ENCODE results near the gene RANBP10. TPM values are rescaled to one million over a fixed set of nuclear protein-coding genes. Genes with fewer than 3 reads are reported as not detected.

RANBP10 gene
- total and polyA plus RNA-seq, 2 of the 13 experiments (the other 11 are each of a cell fraction or from before 2014, with no cell fraction given), result 9.2 to 22.7 TPM

GRCh38 chr16:67719048-67719777 is 87.1 kb downstream of the RANBP10 start, which contains the start of gene GFOD2 (continued):
- TF ChIP-seq TAF15 (IDR thresholded peaks at IDR 0.05; ENCODE audit: low read depth, low read length, poor library complexity, severe bottlenecking) (no peak), ZNF792 (CRISPR knock-in tag; IDR thresholded peaks at IDR 0.05) (peak; percentile 10; the same call in 1 of the 2 replicates), ATF3 (CRISPR knock-in tag; IDR thresholded peaks at IDR 0.05) (0 out of 2 replicates have a peak, but pooled peaks have one; percentile 6), ZNF547 (CRISPR knock-in tag; IDR thresholded peaks at IDR 0.05) (peak; percentile 48; the same call in 1 of the 2 replicates), ZBTB26 (CRISPR knock-in tag; IDR thresholded peaks at IDR 0.05; ENCODE audit: borderline replicate concordance) (no peak; the same call in none of the 2 replicates), ZNF766 (CRISPR knock-in tag; IDR thresholded peaks at IDR 0.05; ENCODE audit: borderline replicate concordance) (no peak; the same call in 1 of the 2 replicates), MEIS2 (CRISPR knock-in tag; IDR thresholded peaks at IDR 0.05) (peak; percentile 64), TCF12 (IDR thresholded peaks at IDR 0.05) (no peak), TCF12 (CRISPR knock-in tag; IDR thresholded peaks at IDR 0.05) (peak; percentile 83; the same call in 1 of the 2 replicates), ZFP90 (CRISPR knock-in tag; IDR thresholded peaks at IDR 0.05; ENCODE audit: borderline replicate concordance) (peak; percentile 85; the same call in 1 of the 2 replicates), ZNF337 (CRISPR knock-in tag; IDR thresholded peaks at IDR 0.05; ENCODE audit: borderline replicate concordance, low read depth) (no peak), SIX1 (CRISPR knock-in tag; IDR thresholded peaks at IDR 0.05; ENCODE audit: borderline replicate concordance) (no peak), ZNF549 (CRISPR knock-in tag; IDR thresholded peaks at IDR 0.05) (no peak), SUZ12 (IDR thresholded peaks at IDR 0.05; ENCODE audit: low read depth, low read length) (no peak), ZMAT3 (CRISPR knock-in tag; conservative IDR thresholded peaks at IDR 0.05) (peak; percentile 73; the same call in 1 of the 2 replicates), E2F5 (CRISPR knock-in tag; conservative IDR thresholded peaks at IDR 0.05) (peak; percentile 9; the same call in 1 of the 2 replicates), KLF13 (CRISPR knock-in tag; IDR thresholded peaks at IDR 0.05) (peak; percentile 94), RFX5 (IDR thresholded peaks at IDR 0.05; ENCODE audit: low read depth, low read length) (no peak)
- TF ChIP-seq, protein P1, sequence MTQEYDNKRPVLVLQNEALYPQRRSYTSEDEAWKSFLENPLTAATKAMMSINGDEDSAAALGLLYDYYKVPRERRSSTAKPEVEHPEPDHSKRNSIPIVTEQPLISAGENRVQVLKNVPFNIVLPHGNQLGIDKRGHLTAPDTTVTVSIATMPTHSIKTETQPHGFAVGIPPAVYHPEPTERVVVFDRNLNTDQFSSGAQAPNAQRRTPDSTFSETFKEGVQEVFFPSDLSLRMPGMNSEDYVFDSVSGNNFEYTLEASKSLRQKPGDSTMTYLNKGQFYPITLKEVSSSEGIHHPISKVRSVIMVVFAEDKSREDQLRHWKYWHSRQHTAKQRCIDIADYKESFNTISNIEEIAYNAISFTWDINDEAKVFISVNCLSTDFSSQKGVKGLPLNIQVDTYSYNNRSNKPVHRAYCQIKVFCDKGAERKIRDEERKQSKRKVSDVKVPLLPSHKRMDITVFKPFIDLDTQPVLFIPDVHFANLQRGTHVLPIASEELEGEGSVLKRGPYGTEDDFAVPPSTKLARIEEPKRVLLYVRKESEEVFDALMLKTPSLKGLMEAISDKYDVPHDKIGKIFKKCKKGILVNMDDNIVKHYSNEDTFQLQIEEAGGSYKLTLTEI (CRISPR knock-in tag; conservative IDR thresholded peaks at IDR 0.05), result no peak
- TF ChIP-seq, protein P2, sequence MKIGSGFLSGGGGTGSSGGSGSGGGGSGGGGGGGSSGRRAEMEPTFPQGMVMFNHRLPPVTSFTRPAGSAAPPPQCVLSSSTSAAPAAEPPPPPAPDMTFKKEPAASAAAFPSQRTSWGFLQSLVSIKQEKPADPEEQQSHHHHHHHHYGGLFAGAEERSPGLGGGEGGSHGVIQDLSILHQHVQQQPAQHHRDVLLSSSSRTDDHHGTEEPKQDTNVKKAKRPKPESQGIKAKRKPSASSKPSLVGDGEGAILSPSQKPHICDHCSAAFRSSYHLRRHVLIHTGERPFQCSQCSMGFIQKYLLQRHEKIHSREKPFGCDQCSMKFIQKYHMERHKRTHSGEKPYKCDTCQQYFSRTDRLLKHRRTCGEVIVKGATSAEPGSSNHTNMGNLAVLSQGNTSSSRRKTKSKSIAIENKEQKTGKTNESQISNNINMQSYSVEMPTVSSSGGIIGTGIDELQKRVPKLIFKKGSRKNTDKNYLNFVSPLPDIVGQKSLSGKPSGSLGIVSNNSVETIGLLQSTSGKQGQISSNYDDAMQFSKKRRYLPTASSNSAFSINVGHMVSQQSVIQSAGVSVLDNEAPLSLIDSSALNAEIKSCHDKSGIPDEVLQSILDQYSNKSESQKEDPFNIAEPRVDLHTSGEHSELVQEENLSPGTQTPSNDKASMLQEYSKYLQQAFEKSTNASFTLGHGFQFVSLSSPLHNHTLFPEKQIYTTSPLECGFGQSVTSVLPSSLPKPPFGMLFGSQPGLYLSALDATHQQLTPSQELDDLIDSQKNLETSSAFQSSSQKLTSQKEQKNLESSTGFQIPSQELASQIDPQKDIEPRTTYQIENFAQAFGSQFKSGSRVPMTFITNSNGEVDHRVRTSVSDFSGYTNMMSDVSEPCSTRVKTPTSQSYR (CRISPR knock-in tag; IDR thresholded peaks at IDR 0.05; ENCODE audit: borderline replicate concordance), result no peak
- TF ChIP-seq, protein P3, sequence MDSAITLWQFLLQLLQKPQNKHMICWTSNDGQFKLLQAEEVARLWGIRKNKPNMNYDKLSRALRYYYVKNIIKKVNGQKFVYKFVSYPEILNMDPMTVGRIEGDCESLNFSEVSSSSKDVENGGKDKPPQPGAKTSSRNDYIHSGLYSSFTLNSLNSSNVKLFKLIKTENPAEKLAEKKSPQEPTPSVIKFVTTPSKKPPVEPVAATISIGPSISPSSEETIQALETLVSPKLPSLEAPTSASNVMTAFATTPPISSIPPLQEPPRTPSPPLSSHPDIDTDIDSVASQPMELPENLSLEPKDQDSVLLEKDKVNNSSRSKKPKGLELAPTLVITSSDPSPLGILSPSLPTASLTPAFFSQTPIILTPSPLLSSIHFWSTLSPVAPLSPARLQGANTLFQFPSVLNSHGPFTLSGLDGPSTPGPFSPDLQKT (CRISPR knock-in tag; IDR thresholded peaks at IDR 0.05; ENCODE audit: borderline replicate concordance), result peak; percentile 76; the same call in 1 of the 2 replicates

Measured in HepG2 (cell line).